Endodermal cell (in vitro differentiated cells): ENCODE results near the gene HLA-DOA. TPM values are rescaled to one million over a fixed set of nuclear protein-coding genes. Genes with fewer than 3 reads are reported as not detected.

ENCODE experiments used
- DNase-seq: peaks from one replicate; pipeline ENCODE4 v3.0.0-alpha.2; 2017
- H3K27ac ChIP-seq: 2 replicates; pipeline ENCODE4 v1.5.1; 2013; ENCODE audit warnings: mild to moderate bottlenecking, low read depth, low read length, moderate library complexity
- H3K27me3 ChIP-seq: 2 replicates; pipeline ENCODE4 v1.6.1; 2013; ENCODE audit warnings: mild to moderate bottlenecking, low read length, moderate library complexity; ENCODE audit not compliant: insufficient read depth, control insufficient read depth, poor library complexity, severe bottlenecking
- H3K36me3 ChIP-seq: 2 replicates; pipeline ENCODE4 v1.7.0; 2013; ENCODE audit warnings: mild to moderate bottlenecking, low read length, moderate library complexity; ENCODE audit not compliant: control insufficient read depth, insufficient read depth
- H3K4me1 ChIP-seq: one replicate; pipeline ENCODE4 v1.7.0; 2013; ENCODE audit warnings: low read length; ENCODE audit not compliant: control insufficient read depth, insufficient read depth
- H3K4me3 ChIP-seq: 2 replicates; pipeline ENCODE4 v1.5.1; 2013; ENCODE audit warnings: mild to moderate bottlenecking, low read length, moderate library complexity
- H3K9ac ChIP-seq: 2 replicates; pipeline ENCODE4 v1.6.1; 2013; ENCODE audit warnings: mild to moderate bottlenecking, low read length, moderate library complexity; ENCODE audit not compliant: poor library complexity, severe bottlenecking; ENCODE audit errors: extremely low read depth
- H3K9me3 ChIP-seq: 2 replicates; pipeline ENCODE4 v1.6.1; 2013; ENCODE audit warnings: mild to moderate bottlenecking, low read length, moderate library complexity; ENCODE audit not compliant: control insufficient read depth
- H3K27ac Mint-ChIP-seq: 2 replicates; pipeline ENCODE4 v1.8.0; 2020; ENCODE audit warnings: mixed read lengths
- H3K27me3 Mint-ChIP-seq: 2 replicates; pipeline ENCODE4 v1.8.0; 2021; ENCODE audit warnings: mild to moderate bottlenecking, mixed read lengths; ENCODE audit not compliant: insufficient read depth
- H3K36me3 Mint-ChIP-seq: 2 replicates; pipeline ENCODE4 v1.8.0; 2020; ENCODE audit warnings: low read depth, mixed read lengths
- H3K4me1 Mint-ChIP-seq: 2 replicates; pipeline ENCODE4 v1.8.0; 2020; ENCODE audit warnings: mixed read lengths
- H3K4me3 Mint-ChIP-seq: 2 replicates; pipeline ENCODE4 v1.8.0; 2020; ENCODE audit warnings: mild to moderate bottlenecking, moderate library complexity, mixed read lengths
- H3K9me3 Mint-ChIP-seq: 2 replicates; pipeline ENCODE4 v1.8.0; 2020; ENCODE audit warnings: mild to moderate bottlenecking, mixed read lengths
- CTCF ChIP-seq: fragments of 200-600 bp; sonication (generic); conservative IDR thresholded peaks from 2 replicates; pipeline ENCODE4 v1.5.0; 2021; ENCODE audit warnings: antibody characterized with exemption, mild to moderate bottlenecking
- WGBS, 2 experiments: methylation state at CpG; one replicate each; pipeline versions ENCODE4 v1.1.5 to v1.1.7; 2013; ENCODE audit warnings: missing lambda C conversion rate in 2 of 2, mixed read lengths in 1 of 2; ENCODE audit not compliant: insufficient coverage in 1 of 2, insufficient read length in 1 of 2; 5-methylcytosine and 5-hydroxymethylcytosine counted together
- total RNA-seq, 2 donors: library from RNA; stranded (reverse); fragmentation: NEBNext Ultra II Directional in 1 of 2; extraction: Animal tissue kit (Norgen Biotek cat#: 25700) in 1 of 2; gene quantifications; 2 replicates in 1 of 2; 3 replicates in 1 of 2; pipeline ENCODE4 v1.2.1, GENCODE V29; 2021

Gene HLA-DOA
- total RNA-seq, 2 donors from 2014 or later: 10.6 to 11.1 TPM

DNA sequence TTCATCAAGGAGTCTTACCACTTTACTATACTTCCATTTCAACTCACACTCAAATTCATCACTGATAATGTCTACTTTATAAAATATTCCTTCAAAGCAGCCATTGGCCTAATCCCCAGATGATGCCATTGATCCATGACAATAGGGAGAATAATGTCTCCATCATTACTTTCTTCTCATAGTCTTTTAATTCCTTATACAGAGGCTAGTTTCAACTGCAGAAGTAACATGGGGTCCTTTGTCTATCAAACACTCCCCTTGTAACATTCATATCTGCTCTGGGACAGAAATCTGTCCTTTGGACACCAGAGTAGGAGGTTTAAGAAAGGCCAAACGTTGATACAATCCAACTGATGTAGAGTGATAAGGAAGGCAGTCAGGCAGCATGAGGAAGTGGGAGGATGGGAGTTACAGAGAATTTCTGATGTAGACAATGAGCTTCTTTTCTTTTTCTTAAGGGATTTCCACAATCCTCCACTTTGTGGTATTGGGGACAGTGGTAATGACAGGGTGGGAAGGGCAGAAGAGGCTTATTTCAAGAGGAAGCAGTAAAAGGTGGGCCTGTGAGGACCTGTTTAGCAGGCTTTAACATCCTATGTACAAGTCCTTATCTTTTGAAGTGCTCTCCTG lies 18.9 kb upstream of the HLA-DOA start:
- Mint-ChIP-seq H3K27me3 (peaks cover 35% of the 10 kb centered on the region), H3K4me3 (no peak overlapping the region), H3K9me3 (no peaks in the 10 kb centered on the region), H3K27ac (no peak overlapping the region), H3K36me3 (no peaks in the 10 kb centered on the region), H3K4me1 (no peaks in the 10 kb centered on the region)
- Histone ChIP-seq H3K4me3 (no peak overlapping the region), H3K9ac (no peak overlapping the region), H3K9me3 (no peaks in the 10 kb centered on the region), H3K27me3 (peaks cover 27% of the 10 kb centered on the region), H3K4me1 (no peaks in the 10 kb centered on the region), H3K27ac (no peak overlapping the region), H3K36me3 (no peaks in the 10 kb centered on the region)
- no peak for TF ChIP-seq CTCF
- 77% methylated on average over 1 of the region's 1 CpG; no CpG with 5 or more reads in 1 of the 2 experiments for WGBS, 2 experiments
- DNase-seq: no peak

DNA sequence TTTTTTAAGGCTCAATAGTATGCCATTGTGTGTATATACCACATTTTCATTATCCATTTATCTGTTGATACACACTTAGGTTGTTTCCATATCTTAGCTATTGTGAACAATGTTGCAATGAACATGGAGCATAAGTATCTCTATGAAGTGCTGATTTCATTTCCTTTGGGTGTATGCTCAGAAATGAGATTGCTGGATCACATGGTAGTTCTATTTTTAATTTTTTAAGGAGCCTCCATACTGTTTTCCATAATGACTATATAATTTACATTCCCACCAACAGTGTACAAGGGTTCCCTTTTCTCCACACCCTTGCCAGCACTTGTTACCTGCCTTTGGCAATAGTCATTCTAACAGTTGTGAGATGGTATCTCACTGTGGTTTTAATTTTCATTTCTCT lies 15.1 kb upstream of the HLA-DOA start:
- Mint-ChIP-seq H3K36me3 (no peaks in the 10 kb centered on the region), H3K27me3 (peaks cover 22% of the 10 kb centered on the region)

DNA sequence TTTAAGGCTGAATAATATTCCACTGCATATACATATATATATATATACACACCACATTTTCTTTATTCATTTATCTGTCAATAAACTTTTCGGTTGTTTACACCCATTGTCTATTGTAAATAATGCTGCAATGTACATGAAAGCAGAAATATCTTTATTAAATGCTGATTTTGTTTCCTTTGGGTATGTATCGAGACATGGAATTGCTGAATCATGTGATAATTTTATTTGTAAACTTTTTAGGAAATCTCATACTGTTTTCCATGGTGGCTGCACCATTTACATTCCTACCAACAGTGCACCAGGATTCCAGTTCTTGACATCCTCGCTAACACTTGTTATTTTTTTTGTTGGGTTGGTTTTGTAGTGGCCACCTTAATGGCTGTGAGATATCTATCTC lies 14.1 kb upstream of the HLA-DOA start:
- Mint-ChIP-seq H3K9me3 (no peaks in the 10 kb centered on the region), H3K4me3 (no peak overlapping the region), H3K4me1 (no peaks in the 10 kb centered on the region), H3K27me3 (peaks cover 21% of the 10 kb centered on the region), H3K36me3 (no peaks in the 10 kb centered on the region), H3K27ac (no peak overlapping the region)
- Histone ChIP-seq H3K27me3 (peaks cover 33% of the 10 kb centered on the region), H3K9ac (no peak overlapping the region), H3K27ac (no peak overlapping the region), H3K9me3 (no peaks in the 10 kb centered on the region), H3K4me3 (no peak overlapping the region), H3K4me1 (no peaks in the 10 kb centered on the region), H3K36me3 (no peaks in the 10 kb centered on the region)
- WGBS, 2 experiments: 50% methylated on average over 2 of the region's 3 CpGs; no CpG with 5 or more reads in 1 of the 2 experiments
- TF ChIP-seq CTCF: no peak
- no peak for DNase-seq

More for the DNA sequence above, 15.1 kb upstream of the HLA-DOA start:
- no peak for TF ChIP-seq CTCF
- H3K27ac ChIP-seq: no peak overlapping the region
- peaks cover 31% of the 10 kb centered on the region for H3K27me3 ChIP-seq
- Mint-ChIP-seq H3K27ac (no peak overlapping the region), H3K4me3 (no peak overlapping the region), H3K9me3 (no peaks in the 10 kb centered on the region), H3K4me1 (no peaks in the 10 kb centered on the region)
- H3K4me3 ChIP-seq: no peak overlapping the region
- DNase-seq: no peak
- H3K9ac ChIP-seq: no peak overlapping the region
- H3K36me3 ChIP-seq: no peaks in the 10 kb centered on the region
- no peaks in the 10 kb centered on the region for H3K9me3 ChIP-seq
- no peaks in the 10 kb centered on the region for H3K4me1 ChIP-seq
